Caco-2 (cell line): ENCODE data around the gene CRYBG1. TPM values are rescaled to one million over a fixed set of nuclear protein-coding genes. Genes with fewer than 3 reads are reported as not detected.
"Not testable (repeated sequence)": the region's sequence is repeated elsewhere in the genome, so short reads cannot be mapped to it uniquely, and the experiment has no call there.

Source experiments
- BruUV-seq: library from RNA; stranded (reverse); fragments of 400-500 nt; replicated peaks from 2 replicates; lab custom pipeline; 2021; lab: Mats Ljungman, UMichigan
- CTCF ChIA-PET: fragments of 300-600 bp; sonication (Branson Sonifier 250); formaldehyde crosslinking; loops from one replicate; lab custom pipeline; 2022; ENCODE audit warnings: antibody characterized with exemption; lab: Charles Lee
- POLR2A ChIA-PET: fragments of 300-600 bp; sonication (Branson Sonifier 250); formaldehyde crosslinking; loops from one replicate; lab custom pipeline; 2022; ENCODE audit warnings: antibody characterized with exemption; lab: Charles Lee
- DNase-seq, 2 experiments: peaks; one replicate each; pipeline versions ENCODE4 v3.0.0 to v3.0.0-alpha.2; 2020 to 2022
- H3K27me3 ChIP-seq: replicated peaks from 2 replicates; pipeline ENCODE4 v1.6.0; 2011; ENCODE audit warnings: low read length; ENCODE audit not compliant: control insufficient read depth, insufficient read depth
- H3K36me3 ChIP-seq: 2 replicates; pipeline ENCODE4 v1.5.1; 2011; ENCODE audit warnings: low read length; ENCODE audit not compliant: control insufficient read depth, insufficient read depth
- H3K4me1 ChIP-seq: fragments of 250-450 bp; sonication (Bioruptor Pico); 2 replicates; pipeline ENCODE4 v1.5.1; 2020; ENCODE audit warnings: mild to moderate bottlenecking
- H3K4me3 ChIP-seq: 2 replicates; pipeline ENCODE4 v1.5.1; 2011; ENCODE audit warnings: low read depth, mild to moderate bottlenecking, control low read depth, low read length
- H3K9me3 ChIP-seq: fragments of 250-450 bp; sonication (Bioruptor Pico); 2 replicates; pipeline ENCODE4 v1.5.1; 2020; ENCODE audit warnings: mild to moderate bottlenecking, moderate library complexity
- H3K27ac Mint-ChIP-seq: one replicate; pipeline ENCODE4 v1.8.0; 2022; ENCODE audit warnings: mixed read lengths; ENCODE audit not compliant: unreplicated experiment
- H3K27me3 Mint-ChIP-seq: one replicate; pipeline ENCODE4 v1.8.0; 2022; ENCODE audit warnings: mixed read lengths; ENCODE audit not compliant: insufficient read depth, unreplicated experiment
- H3K36me3 Mint-ChIP-seq: one replicate; pipeline ENCODE4 v1.8.0; 2022; ENCODE audit warnings: mild to moderate bottlenecking, mixed read lengths; ENCODE audit not compliant: insufficient read depth, unreplicated experiment
- H3K4me1 Mint-ChIP-seq: one replicate; pipeline ENCODE4 v1.8.0; 2022; ENCODE audit warnings: low read depth, mixed read lengths; ENCODE audit not compliant: unreplicated experiment
- H3K4me3 Mint-ChIP-seq: one replicate; pipeline ENCODE4 v1.8.0; 2022; ENCODE audit warnings: mild to moderate bottlenecking, moderate library complexity, mixed read lengths; ENCODE audit not compliant: unreplicated experiment
- H3K9me3 Mint-ChIP-seq: one replicate; pipeline ENCODE4 v1.8.0; 2022; ENCODE audit warnings: mixed read lengths; ENCODE audit not compliant: unreplicated experiment
- intact Hi-C: fragments of 100-400 bp; cut with micrococcal nuclease; formaldehyde crosslinking; loops from one replicate; pipeline ENCODE4 v1.10.0; 2022; ENCODE audit not compliant: unreplicated experiment
- total RNA-seq: library from RNA; stranded (reverse); gene quantifications from 2 replicates; pipeline ENCODE4 v1.2.3, GENCODE V29; 2022
- TF ChIP-seq, protein P1 (sequence below), 2 experiments: fragments of 200-600 bp in 1 of 2; IDR thresholded peaks; 1 replicate in 1 of 2; 2 replicates in 1 of 2; pipeline versions ENCODE4 v1.5.1 to v1.8.0; 2011 to 2022; ENCODE audit warnings: antibody characterized with exemption in 1 of 2, control low read depth in 1 of 2, inconsistent platforms in 1 of 2, low read depth in 1 of 2, low read length in 1 of 2, mild to moderate bottlenecking in 1 of 2, moderate library complexity in 1 of 2; ENCODE audit not compliant: insufficient read depth in 1 of 2, severe bottlenecking in 1 of 2, unreplicated experiment in 1 of 2

CRYBG1 gene
- total RNA-seq, 1 experiment from 2014 or later: 13.2 TPM

DNA sequence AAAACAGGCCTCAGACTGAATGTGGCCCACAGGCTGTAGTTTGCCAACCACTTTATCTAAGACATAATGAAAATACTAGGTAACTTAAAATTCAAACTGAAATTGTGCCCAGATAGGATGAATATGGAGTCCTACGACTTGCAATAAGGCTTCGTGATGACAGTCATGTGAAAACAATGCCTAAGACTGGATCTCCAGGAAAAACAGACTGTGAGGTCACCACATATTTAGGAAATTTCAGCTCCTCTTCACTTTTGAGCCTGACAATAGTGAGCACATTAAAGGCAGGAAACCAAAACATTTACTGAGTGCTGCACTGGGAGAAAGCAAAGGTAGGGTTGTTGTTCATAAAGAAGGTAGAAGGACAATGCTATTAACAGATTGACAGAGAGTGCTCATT, 218.8 kb downstream of the CRYBG1 start:
- no TSS peak for BruUV-seq
- intact Hi-C loops: no loop called here
- DNase-seq: no peak
- H3K27me3 ChIP-seq: no peaks in the 10 kb centered on the region
- Mint-ChIP-seq H3K27ac (no peak overlapping the region), H3K27me3 (no peaks in the 10 kb centered on the region), H3K4me3 (no peak overlapping the region), H3K36me3 (no peaks in the 10 kb centered on the region), H3K9me3 (no peaks in the 10 kb centered on the region), H3K4me1 (no peaks in the 10 kb centered on the region)
- ChIA-PET POLR2A (no interaction called here), CTCF (interaction anchor here (0.7 kb wide), 1 partner anchor 240 kb away, joined by 3 read pairs; no protein-coding TSS in a partner anchor)
- H3K4me3 ChIP-seq: no peak overlapping the region
- H3K4me1 ChIP-seq: no peaks in the 10 kb centered on the region
- TF ChIP-seq, protein P1, sequence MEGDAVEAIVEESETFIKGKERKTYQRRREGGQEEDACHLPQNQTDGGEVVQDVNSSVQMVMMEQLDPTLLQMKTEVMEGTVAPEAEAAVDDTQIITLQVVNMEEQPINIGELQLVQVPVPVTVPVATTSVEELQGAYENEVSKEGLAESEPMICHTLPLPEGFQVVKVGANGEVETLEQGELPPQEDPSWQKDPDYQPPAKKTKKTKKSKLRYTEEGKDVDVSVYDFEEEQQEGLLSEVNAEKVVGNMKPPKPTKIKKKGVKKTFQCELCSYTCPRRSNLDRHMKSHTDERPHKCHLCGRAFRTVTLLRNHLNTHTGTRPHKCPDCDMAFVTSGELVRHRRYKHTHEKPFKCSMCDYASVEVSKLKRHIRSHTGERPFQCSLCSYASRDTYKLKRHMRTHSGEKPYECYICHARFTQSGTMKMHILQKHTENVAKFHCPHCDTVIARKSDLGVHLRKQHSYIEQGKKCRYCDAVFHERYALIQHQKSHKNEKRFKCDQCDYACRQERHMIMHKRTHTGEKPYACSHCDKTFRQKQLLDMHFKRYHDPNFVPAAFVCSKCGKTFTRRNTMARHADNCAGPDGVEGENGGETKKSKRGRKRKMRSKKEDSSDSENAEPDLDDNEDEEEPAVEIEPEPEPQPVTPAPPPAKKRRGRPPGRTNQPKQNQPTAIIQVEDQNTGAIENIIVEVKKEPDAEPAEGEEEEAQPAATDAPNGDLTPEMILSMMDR (IDR thresholded peaks at IDR 0.05; ENCODE audit: insufficient read depth in 1 of 2, low read depth in 1 of 2, low read length in 1 of 2, severe bottlenecking in 1 of 2, unreplicated experiment in 1 of 2): no peak
- no peaks in the 10 kb centered on the region; the same call in 1 of the 2 replicates for H3K36me3 ChIP-seq
- H3K9me3 ChIP-seq: no peaks in the 10 kb centered on the region

DNA sequence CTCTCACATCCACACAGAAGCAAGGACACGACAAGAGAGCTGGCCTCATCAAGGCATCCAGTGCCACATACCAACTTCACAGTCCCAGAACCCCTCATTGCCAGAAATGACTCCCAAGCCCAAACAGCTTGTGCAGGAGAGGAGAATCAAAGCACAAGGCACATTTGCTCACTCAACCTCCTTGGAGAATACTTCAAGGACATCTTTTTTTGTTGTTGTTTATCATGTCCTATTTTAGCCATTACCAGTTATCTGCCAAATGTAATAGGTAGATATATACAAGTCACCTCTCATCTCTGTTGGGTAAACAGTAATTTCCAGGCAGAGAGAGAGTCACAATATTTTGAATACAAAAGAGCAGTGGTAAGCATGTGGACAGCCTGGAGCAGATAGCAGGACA, 221.0 kb downstream of the CRYBG1 start:
- intact Hi-C loops: no loop called here
- ChIA-PET POLR2A (no interaction called here), CTCF (no interaction called here)
- Histone ChIP-seq H3K9me3 (no peaks in the 10 kb centered on the region), H3K4me1 (no peaks in the 10 kb centered on the region), H3K27me3 (no peaks in the 10 kb centered on the region), H3K4me3 (no peak overlapping the region), H3K36me3 (no peaks in the 10 kb centered on the region; the same call in 1 of the 2 replicates)
- Mint-ChIP-seq H3K27me3 (no peaks in the 10 kb centered on the region), H3K27ac (no peak overlapping the region), H3K4me1 (no peaks in the 10 kb centered on the region), H3K4me3 (no peak overlapping the region), H3K9me3 (no peaks in the 10 kb centered on the region), H3K36me3 (no peaks in the 10 kb centered on the region)
- DNase-seq: no peak
- TF ChIP-seq, protein P1 (IDR thresholded peaks at IDR 0.05; ENCODE audit: insufficient read depth in 1 of 2, low read depth in 1 of 2, low read length in 1 of 2, severe bottlenecking in 1 of 2, unreplicated experiment in 1 of 2): no peak
- no TSS peak for BruUV-seq

DNA sequence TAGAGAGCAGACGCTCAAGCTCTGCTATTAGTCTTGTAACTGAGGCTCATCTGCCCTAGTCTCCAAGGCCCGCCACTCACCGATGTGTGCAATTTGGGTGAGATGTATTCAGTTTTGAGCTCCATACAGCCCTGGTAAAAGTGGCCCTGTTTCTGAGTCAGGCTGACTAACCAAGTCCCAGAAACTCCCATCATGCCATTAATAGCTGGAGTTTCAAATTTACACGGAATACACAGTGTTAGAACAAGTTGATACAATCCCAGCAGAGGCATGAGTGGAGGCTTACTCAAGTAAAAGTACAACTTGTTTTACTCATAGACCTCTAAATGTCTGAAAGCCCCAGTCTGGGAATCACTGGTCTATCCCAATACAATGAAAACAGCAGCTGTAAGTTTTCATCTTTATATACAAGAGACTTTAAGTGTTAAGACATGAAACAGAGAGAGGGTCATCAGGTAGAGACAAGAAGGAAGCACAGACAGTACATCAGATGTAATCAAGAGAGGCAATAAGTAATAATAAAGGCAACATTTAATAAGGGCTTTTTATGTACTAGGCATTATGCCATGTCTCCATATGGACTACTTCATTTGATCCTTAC, 226.4 kb downstream of the CRYBG1 start:
- intact Hi-C loops: no loop called here
- Mint-ChIP-seq H3K4me1 (no peaks in the 10 kb centered on the region), H3K27ac (no peak overlapping the region), H3K9me3 (no peaks in the 10 kb centered on the region), H3K4me3 (no peak overlapping the region), H3K27me3 (no peaks in the 10 kb centered on the region), H3K36me3 (peaks cover 6% of the 10 kb centered on the region)
- TF ChIP-seq, protein P1 (IDR thresholded peaks at IDR 0.05; ENCODE audit: insufficient read depth in 1 of 2, low read depth in 1 of 2, low read length in 1 of 2, severe bottlenecking in 1 of 2, unreplicated experiment in 1 of 2): no peak
- Histone ChIP-seq H3K36me3 (no peaks in the 10 kb centered on the region; the same call in 1 of the 2 replicates), H3K9me3 (no peaks in the 10 kb centered on the region), H3K4me1 (peaks cover 3% of the 10 kb centered on the region; the same call in 1 of the 2 replicates), H3K27me3 (no peaks in the 10 kb centered on the region), H3K4me3 (no peak overlapping the region)
- CTCF ChIA-PET: interaction anchor here (0.5 kb wide), 1 partner anchor 394 kb away, joined by 3 read pairs; no protein-coding TSS in a partner anchor
- POLR2A ChIA-PET: no interaction called here
- no TSS peak for BruUV-seq
- DNase-seq: no peak

DNA sequence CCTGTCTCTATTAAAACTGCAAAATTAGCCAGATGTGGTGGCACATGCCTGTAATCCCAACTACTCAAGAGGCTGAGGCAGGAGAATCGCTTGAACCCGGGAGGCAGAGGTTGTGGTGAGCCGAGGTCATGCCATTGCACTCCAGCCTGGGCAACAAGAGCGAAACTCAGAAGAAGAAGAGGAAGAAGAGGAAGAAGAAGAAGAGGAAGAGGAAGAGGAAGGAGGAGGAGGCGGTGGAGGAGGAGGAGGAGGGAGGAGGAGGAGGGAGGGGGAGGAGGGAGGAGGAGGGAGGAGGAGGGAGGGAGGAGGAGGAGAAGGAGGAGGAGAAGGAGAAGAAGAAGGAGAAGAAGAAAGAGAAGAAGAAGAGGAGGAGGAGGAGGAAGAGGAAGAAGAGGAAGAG, 228.4 kb downstream of the CRYBG1 start:
- H3K9me3 Mint-ChIP-seq, H3K36me3 Mint-ChIP-seq, H3K4me1 ChIP-seq, H3K4me1 Mint-ChIP-seq, H3K27me3 ChIP-seq, intact Hi-C loops, H3K27me3 Mint-ChIP-seq, H3K27ac Mint-ChIP-seq, H3K4me3 Mint-ChIP-seq, CTCF ChIA-PET, H3K36me3 ChIP-seq, DNase-seq, POLR2A ChIA-PET, H3K4me3 ChIP-seq, BruUV-seq, H3K9me3 ChIP-seq: not testable (repeated sequence)
